NCI-H1417 (cell line): ENCODE measurements around the gene TMEM248.
A peak's percentile ranks its signal among the peaks of the same experiment; 100 is the strongest.
"Not testable (repeated sequence)": the region's sequence is repeated elsewhere in the genome, so short reads cannot be mapped to it uniquely, and the experiment has no call there.

Experiments used
- DNase-seq, 3 experiments: peaks; one replicate each; lab custom pipeline; 2025; lab: John Stamatoyannopoulos, UW

Gene TMEM248

DNA sequence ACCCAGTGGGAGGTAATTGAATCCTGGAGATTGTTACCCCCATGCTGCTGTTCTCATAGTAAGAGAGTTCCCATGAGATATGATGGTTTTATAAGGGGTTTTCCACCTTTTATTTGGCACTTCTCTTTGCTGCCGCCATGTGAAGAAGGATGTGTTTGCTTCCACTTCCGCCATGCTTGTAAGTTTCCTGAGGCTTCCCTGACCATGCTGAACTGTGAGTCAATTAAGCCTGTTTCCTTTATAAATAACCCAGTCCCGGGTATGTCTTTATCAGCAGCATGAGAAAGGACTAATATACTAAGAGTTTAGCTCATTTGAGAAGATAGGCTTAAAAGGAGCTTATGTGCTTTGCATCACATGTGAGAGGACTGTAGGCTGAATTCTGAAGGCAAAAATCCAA, 29.3 kb downstream of the TMEM248 start:
- DNase-seq, result no peak

DNA sequence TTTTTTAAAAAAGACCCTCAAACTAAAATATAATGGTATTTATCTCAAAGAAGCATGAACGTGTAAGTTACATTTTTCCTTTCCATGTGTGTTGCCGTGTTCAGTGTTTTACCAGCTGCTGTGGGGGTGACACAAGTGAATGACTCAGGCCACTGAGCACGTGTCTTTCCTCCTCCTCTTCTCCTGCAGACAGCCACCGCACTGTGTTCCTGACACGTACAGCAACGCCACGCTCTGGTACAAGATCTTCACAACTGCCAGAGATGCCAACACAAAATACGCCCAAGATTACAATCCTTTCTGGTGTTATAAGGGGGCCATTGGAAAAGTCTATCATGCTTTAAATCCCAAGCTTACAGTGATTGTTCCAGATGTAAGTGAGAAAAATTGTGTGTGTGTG, 29.7 kb downstream of the TMEM248 start:
- DNase-seq, result no peak

DNA sequence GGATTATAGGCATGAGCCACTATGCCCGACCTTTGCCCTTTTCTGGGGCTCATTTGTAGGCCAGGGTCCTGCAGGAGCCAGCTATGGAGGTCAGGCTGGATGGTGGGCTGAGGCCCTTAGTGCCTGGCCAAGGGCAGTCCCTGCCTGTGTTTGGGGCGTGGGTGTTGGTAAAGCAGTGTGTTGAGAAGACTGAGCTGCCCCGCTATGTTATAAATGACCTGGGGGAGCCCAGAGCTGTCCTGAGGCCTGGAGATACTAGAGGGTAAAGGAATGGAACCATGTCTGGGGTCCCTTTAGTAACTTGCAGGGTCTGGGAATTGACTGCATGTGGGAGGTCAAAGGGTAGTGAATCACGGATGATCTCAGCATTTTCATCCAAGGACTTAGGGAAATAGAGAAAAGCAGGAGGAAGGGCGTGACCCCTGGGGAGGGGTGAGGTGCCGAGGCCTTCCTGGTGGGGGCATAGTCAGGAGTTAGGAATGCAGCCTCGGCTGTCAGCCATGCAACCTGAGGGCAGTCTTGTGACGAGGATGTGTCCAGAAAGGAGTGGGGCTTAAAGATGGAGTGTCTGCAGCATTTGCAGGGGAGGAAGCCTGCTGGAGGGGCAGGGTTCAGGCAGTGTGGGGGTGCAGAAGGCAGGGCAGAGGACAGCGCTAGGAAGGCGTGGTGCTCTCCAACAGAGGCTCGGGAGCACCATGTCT, 31.5 kb downstream of the TMEM248 start:
- DNase-seq, result no peak

DNA sequence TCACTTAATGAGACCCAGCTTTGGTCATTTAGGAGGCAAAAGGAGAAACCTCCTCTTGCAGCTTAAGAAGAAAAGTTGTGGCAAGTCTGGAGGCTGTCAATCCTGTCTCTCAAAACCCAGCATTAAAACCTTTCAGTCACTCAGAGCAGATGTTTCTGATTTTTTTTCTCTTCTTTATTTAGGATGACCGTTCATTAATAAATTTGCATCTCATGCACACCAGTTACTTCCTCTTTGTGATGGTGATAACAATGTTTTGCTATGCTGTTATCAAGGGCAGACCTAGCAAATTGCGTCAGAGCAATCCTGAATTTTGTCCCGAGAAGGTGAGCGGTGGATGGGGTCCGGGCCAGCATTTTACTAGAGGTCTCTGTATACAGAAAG, 32.0 kb downstream of the TMEM248 start:
- no peak for DNase-seq

DNA sequence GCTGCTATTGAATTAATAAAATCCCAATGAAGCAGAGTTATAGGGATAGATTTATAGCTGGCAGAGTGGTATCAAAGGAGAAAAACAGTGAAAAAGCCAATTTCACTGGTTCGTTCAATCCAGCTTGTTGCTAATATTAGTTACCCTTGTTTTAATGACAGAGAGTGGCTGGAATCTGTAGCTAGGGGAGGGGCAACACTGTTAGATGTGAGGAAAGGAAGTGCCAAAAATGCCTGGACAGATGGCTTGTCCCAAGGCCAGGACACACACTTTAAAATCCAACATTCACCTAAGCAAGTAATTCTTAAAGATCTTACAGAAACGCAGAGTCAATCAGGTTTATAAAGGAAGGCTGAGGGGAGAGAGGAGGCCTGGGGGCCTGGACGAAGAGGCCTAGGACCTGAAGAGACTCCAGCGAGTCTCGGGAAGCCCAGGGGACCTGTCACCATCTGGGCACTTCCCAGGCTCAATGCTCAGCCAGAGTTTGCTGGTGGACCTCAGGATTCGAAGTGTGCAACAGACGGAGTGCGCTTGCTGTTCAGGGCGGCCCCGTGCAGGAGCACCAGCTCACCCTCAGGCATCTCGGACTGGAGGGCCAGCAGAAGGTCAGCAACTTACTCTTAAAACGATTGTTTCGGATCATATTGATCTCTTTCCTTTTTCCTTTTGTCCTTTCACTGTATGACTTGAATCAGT, 36.7 kb downstream of the TMEM248 start:
- no peak for DNase-seq

DNA sequence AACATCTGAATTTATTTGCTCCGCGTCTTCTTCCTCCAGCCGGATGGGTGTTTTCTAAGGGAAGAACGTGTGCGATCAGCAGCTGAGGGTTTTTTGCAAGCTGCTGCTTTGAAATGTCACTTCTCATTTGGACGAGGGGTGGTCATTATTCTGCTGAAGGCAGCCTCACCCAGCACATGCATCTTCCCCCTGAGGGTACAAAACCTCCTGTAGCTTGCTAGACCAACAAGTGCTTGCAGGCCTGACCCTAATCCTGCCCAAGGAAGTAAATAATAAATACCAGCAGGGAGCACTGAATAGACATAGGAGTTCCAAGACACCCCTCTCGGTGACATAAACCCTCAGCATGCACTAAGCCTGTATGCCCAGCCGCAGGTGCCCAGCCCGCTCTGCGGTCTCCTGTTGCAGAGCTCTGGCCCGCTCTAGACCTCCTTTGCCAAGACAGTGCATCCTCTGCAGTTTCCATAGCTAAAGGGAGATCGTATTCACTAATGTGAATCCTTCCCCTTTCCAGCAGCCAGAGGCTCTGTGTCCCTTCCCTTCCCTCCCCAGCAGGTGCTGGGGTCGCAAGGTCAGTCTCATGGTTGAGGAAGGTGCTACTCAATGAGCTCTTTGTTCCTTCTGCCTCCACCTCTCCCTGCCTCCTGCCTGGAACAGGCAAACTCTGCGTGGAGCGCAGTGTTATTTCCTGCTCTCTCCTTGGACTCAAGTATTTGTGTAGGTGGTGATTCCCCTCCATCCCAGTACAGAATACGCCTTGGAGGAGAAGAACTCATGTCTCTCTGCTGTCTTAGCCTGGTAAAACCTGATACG, 37.7 kb downstream of the TMEM248 start:
- no peak for DNase-seq

DNA sequence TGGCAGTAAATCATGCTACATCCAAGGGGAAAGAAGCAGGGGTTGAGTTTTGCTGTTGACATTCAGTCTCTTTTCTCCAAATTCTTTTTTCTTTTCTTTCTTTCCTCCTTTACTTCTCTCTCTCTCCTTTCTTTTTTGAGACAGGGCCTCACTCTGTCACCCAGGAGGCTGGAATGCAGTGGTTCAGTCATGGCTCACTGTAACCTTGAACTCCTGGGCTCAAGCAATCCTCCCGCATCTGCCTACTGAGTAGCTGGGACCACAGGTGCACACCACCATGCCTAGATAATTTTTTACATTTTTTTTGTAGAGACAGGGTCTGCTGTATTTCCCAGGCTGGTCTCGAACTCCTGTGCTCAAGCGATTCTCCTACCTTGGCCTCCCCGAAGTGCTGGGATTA, 39.2 kb downstream of the TMEM248 start:
- no peak for DNase-seq

DNA sequence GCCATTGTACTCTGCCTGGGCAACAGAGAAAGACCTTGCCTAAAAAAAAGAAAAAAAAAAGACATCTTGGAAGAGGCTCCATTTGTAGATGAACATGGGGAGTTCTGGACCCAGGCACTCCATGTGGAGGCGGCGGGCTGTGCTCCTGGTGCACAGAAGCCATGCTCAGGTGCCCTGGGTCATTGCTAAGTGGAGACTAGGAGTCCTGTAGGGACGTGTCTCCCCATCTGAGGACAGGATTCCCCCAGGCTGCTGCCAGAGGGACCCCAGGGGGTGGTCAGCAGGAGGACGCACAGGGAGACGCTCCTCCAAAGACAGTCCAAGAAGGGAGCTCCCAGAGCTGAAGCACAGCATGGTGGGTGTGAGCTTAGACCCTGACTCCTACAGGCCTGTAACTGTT, 40.1 kb downstream of the TMEM248 start:
- DNase-seq, result no peak

DNA sequence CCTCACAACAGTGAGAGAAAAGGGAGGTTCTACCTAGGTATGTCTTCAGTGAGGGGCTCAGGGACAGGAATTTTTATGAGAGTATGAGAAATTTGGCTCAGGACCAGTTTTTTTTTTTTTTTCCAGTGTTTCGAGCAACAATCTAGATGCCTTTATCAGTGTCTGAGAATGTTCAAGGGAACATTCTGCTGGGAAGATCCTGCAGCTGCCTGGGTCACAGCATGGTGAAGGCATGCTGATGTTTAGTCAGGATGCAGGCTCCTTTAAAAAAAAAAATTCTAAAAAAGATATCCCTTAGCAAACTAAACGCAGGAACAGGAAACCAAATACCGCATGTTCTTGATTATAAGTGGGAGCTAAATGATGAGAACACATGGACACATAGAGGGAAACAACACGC, 43.4 kb downstream of the TMEM248 start:
- no peak for DNase-seq

DNA sequence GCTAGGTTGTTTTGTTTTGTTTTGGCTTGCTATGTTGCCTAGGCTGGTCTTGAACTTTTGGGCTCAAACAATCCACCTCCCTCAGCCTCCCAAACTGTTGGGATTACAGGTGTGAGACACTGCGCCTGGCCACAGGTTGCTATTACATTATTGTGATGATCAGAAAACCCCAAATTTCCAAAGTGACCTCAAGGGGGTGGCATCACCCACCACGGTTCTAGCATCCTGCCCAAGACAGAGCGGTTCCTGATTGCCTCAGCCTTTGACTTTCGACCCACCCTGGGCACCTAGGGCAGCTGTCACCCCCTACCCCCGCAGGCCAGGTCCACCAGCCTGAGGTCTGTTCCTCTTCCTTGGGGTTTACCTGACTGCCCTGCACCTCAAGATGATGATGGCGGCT, 46.0 kb downstream of the TMEM248 start:
- no peak for DNase-seq

DNA sequence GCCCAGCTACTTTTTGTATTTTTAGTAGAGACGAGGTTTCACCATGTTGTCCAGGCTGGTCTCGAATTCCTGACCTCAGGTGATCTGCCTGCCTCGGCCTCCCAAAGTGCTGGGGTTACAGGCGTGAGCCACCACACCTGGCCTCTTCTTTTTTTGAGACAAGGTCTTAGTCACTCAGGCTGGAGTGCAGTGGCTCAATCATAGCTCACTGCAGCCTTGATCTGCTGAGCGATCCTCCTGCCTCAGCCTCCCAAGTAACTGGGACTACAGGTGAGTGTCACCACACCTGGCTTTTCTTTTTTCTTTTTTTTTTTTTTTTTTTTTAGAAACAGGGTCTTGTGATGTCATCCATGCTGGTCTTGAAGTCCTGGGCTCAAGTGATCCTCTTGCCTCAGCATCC, 48.0 kb downstream of the TMEM248 start:
- DNase-seq, result not testable (repeated sequence)

DNA sequence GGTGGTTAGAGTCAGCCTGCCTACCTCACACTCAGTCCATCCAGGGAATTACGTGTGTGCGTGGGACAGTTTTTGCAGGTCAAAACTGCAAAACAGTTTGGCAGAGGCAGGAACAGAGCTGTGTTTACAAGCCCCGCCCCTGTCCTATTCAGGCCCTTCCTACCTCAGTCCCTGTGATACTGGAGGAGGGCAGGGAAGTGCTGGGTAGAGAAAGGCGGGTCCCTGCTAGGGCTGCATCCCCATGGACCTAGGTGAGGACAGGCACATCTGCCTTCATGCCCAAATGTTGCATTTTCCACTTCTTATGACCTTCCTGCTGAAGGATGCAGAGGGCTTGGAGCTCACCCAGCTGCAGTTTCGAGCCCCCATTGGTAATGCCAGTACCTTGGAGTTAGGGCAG, 49.3 kb downstream of the TMEM248 start:
- DNase-seq, result no peak

DNA sequence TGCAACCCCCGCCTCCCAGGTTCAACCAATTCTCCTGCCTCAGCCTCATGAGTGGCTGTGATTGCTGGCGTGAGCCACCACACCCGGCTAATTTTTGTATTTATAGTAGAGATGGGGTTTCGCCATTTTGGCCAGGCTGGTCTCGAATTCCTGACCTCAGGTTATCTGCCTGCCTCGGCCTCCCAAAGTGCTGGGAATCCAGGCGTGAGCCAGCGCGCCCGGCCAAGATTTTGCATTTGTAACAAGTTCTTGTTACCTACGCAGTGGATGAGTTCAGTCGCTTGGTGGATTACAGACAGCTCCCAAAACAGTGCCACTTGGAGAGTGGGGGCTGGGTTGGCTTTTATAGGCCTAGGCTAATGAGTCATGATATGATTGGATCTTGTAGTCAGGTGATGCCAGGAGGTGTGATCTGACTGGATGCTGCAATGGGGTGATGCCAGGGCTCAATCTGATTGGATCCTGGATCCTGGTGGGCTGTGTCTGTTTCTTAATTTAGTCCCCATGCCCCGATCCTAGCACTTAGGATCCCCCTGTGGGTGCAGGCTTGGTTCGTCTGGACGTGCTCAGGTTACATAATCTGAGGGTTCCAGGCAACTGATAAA, 54.1 kb downstream of the TMEM248 start:
- DNase-seq, result no peak

DNA sequence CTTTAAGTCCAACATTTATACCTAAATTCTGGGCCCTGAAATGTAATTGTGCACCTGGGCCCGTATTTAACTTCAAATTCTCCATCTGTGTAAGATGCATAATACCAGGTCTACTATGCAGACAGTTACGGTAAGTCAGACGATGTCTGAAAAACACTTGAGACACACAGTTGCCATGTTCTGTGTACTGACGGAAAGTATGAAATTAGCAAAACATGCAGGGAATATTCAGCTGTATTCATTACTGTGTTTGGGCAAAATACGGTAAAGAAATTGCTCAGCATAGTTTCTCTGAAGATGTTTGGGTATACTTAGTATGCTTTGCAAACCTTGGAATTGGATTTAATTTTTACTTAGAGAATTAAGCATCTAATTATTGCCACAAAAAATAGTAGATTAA, 57.3 kb downstream of the TMEM248 start:
- not testable (repeated sequence) for DNase-seq

DNA sequence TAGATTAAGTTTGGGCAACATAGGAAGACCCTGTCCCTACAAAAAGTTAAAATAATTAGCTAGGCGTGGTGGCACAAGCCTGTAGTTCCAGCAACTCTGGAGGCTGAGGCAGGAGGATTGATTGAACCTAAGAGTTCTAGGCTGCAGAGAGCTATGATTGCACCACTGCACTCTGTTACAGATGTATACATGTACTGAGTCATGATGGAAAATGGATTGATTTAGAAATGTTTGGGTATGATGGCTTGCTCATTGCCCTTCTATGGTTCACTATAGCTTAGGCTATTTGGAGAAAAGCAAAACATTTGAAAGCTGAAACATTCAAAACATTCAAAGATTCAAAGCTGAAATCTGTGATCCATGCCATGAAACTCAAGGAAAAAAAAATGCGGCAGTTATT, 58.0 kb downstream of the TMEM248 start:
- DNase-seq, result not testable (repeated sequence)

DNA sequence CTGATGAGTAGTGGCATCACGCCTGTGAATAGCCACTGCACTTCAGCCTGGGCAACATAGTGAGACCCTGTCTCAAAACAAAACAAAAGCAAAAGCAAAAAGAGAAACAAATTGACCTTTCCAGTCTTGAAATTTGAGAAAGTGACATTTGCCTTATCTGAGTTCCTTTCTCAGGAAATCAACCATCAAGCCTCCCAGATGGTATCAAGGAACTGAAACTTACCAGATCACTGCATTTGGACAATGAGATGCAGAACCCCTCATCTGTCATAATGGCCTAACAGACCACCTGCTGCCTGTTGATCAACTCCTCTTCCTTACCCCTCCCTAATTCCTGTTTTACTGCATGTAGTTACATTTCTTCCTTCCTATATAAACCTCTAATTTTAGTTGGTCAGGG, 59.3 kb downstream of the TMEM248 start:
- DNase-seq, result not testable (repeated sequence)

DNA sequence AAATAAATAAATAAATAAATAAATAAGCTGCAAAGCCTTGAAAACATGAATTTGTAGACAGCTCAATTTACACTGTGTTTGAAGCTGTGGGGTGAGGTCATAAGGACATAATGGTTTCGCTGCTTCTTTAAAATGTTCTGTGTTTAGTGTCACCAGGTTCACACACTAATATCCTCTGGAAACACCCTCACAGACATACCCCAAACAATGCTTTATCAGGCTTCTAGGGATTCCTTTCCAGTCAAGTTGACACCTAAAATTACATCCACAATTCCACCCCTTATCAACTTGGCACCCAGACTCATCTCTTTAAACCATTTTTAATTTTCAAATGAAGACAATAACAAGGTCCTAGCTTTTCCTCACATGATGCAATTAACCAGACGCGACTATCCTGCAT, 68.5 kb downstream of the TMEM248 start:
- not testable (repeated sequence) for DNase-seq

DNA sequence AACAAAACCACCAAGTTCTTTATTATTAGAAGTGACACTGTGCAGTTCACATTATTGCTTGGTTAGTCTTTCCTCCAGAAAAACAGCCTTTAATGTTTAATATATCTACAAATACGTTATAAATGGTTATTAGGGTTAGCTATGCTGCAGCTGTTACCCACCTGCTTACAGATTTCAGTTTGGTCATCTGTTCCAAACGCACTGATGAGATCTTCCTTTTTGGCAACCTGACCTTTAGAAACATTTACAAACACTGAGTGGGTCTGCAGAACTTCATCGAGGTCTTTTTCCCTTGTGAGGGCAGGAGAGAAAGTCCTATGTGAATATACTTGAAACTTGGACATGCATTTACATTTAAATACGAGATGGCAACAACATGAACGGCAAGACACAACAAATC, 73.0 kb downstream of the TMEM248 start:
- not testable (repeated sequence) for DNase-seq

DNA sequence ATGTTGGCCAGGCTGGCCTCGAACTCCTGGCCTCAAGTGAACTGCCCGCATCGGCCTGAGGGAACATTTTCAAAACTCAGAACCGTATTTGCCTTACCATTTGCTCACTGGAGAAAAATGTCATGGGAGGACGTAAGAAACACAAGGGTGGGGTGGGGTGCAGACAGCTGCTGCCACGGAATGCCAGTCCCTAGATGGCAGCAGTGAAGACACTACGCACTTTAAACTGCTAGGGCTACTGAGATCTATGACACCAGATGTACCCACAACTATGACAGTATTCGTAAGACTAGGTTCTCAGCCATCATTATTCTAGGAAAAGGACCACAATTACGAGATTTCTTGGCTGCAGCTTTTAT, 73.6 kb downstream of the TMEM248 start:
- peak in 2 of 3 experiments; percentile 70 to 72 for DNase-seq

DNA sequence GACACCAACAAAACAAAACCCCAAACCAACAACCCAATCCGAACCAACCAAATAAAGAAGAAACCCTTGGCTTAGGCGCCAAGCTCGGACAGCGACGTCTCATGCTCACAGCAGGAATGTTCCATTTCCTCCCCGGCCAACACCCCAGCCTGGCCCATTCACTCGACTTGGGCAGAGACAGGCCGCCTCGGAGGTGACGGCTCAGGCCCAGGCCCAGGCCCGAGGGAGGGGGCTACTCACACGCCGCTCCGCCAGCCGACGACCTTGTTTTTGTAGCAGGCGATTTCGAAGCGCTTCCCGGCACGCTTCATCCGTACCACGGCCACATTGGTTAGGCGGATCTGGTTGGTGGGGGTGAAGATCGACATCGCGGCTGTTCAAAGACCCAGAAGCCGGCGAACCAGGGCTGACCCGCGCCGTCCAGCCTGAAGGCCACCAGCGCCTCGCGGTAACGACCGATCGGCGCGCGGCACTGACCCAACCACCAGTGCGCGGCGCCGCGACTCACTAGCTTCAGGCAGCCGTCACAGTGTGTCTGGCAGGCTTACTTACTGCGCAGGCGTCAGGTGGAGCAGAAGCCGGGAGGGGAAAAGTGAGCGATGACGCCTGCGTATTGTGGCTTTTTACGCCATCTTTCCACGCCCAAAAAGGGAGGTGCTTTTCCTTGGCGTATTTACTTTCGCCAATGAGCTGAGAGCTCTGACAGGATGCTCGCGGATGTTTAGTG, 74.2 kb downstream of the TMEM248 start, which contains the start of gene SBDS:
TSS of gene SBDS (minus strand) at position 537 of the 727 bp plus-strand sequence. CDS start at position 368, 169 bp downstream.
- DNase-seq, result peak; percentile 99 to 100 (median 99)

DNA sequence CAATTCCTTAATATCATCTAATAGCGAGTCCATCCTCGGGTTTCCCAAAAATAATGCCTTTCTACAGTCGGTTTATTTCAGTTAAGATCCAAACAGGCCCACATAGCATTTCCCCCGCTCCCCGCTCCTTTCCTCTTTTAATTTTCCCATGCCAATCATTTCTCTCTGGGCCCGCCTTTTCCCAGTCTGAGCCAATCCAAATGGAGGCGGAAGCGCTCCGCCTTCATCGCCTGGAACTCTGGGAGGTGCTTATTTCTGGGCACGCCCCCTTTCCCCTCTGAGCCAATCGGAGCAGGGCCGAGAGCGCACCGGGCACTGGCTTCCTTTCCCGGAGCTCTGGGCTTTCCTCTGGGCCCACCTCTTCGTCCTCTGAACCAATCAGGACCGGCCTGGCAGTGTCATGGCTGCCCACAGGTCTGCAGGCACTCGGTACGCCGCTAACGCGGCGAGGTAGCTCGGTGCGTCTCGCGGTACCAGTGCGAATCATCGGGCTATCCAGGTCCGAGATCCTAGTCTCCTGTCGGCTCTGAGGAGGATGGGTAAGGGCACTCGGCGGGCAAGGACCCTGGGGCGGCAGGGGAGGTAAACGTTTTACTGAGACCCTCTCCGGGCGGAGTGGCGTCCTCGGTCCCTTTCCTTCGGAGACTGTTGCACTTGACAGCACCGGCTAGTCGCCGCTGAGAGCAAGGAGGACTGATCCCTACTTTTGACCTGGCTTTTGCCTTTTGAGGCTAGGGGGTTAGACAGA, 75.6 kb downstream of the TMEM248 start, which contains the start of gene TYW1:
TSS of gene TYW1 (plus strand) at position 390 of the 748 bp plus-strand sequence. CDS start at position 536, 146 bp downstream.
- peak; percentile 99 to 100 (median 99) for DNase-seq
